Naive B cell (primary cell): ENCODE results near the gene URM1. TPM values are rescaled to one million over a fixed set of nuclear protein-coding genes. Genes with fewer than 3 reads are reported as not detected.
"Not testable (repeated sequence)": the region's sequence is repeated elsewhere in the genome, so short reads cannot be mapped to it uniquely, and the experiment has no call there.

Source experiments
- ATAC-seq, 2 donors: fragments of 150-1000 bp; cut with Tn5 transposase; 2 replicates each; pipeline ENCODE4 v1.10.0; 2021; ENCODE audit warnings: low read depth in 2 of 2, mild to moderate bottlenecking in 2 of 2, moderate library complexity in 2 of 2
- DNase-seq: peaks from one replicate; pipeline ENCODE4 v3.0.0; 2022
- H3K27ac Mint-ChIP-seq, 6 donors: one replicate each; pipeline ENCODE4 v1.8.0; 2020 to 2022; ENCODE audit warnings: mild to moderate bottlenecking in 6 of 6, mixed read lengths in 6 of 6, moderate library complexity in 5 of 6, inconsistent platforms in 2 of 6
- H3K27me3 Mint-ChIP-seq, 3 donors: one replicate each; pipeline ENCODE4 v1.8.0; 2021 to 2022; ENCODE audit warnings: mixed read lengths in 3 of 3, mild to moderate bottlenecking in 1 of 3
- H3K36me3 Mint-ChIP-seq, 2 donors: one replicate each; pipeline ENCODE4 v1.8.0; 2020 to 2022; ENCODE audit warnings: mixed read lengths in 2 of 2, inconsistent platforms in 1 of 2, mild to moderate bottlenecking in 1 of 2
- H3K4me1 Mint-ChIP-seq, 3 donors: one replicate each; pipeline ENCODE4 v1.8.0; 2020 to 2022; ENCODE audit warnings: mixed read lengths in 3 of 3, inconsistent platforms in 1 of 3, mild to moderate bottlenecking in 1 of 3, moderate library complexity in 1 of 3
- H3K4me3 Mint-ChIP-seq, 8 donors: one replicate each; pipeline ENCODE4 v1.8.0; 2020 to 2022; ENCODE audit warnings: mild to moderate bottlenecking in 8 of 8, mixed read lengths in 8 of 8, moderate library complexity in 8 of 8, inconsistent platforms in 2 of 8
- H3K9me3 Mint-ChIP-seq, 7 donors: one replicate each; pipeline ENCODE4 v1.8.0; 2020 to 2022; ENCODE audit warnings: mixed read lengths in 7 of 7, mild to moderate bottlenecking in 5 of 7, inconsistent platforms in 2 of 7, moderate library complexity in 1 of 7
- polyA plus RNA-seq, 6 donors: library from polyadenylated mRNA; unstranded; fragments of 300-500 nt; fragmentation: Illumina TruSeq; gene quantifications; one replicate each; pipeline ENCODE4 v1.2.3, GENCODE V29; 2021; ENCODE audit warnings: low read depth in 6 of 6

Gene URM1
- polyA plus RNA-seq, 6 donors from 2014 or later: 36.9 to 44.3 (median 42.0) TPM

DNA sequence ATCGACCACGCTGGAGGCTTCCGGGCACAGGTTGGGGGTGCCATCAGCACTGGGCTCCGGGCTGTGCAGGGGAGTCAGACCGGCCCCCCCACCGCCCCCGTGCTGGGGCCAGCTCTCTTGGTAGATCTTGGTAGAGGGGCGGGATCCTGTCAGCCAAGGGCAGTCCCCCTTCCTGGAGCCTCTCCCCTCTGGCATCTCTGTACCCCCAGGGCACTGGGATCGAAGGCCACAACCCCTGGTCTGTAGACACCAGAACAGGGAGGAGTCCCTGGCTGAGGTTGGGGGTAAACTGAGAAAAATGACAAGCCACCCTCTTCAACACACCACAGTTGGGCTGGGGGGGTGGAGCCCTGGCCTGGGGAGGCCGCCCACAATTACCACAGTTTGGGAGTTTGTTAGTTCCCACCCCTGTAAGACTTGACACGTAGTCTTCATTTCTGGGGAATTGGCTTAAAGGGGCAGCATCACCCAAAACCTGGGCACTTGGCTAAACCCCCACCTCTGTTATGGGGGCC, 50.4 kb downstream of the URM1 start:
- Mint-ChIP-seq H3K27ac (peak overlapping the region in 1 of 6 donors; percentile 26), H3K36me3 (no peaks in the 10 kb centered on the region), H3K4me1 (peaks cover 0 to 11% (median 10%) of the 10 kb centered on the region in 3 donors), H3K9me3 (no peaks in the 10 kb centered on the region), H3K27me3 (peaks cover 5 to 31% (median 11%) of the 10 kb centered on the region in 3 donors), H3K4me3 (peak overlapping the region; percentile 64 to 87 (median 78))
- ATAC-seq (no peak), DNase-seq (no peak)

DNA sequence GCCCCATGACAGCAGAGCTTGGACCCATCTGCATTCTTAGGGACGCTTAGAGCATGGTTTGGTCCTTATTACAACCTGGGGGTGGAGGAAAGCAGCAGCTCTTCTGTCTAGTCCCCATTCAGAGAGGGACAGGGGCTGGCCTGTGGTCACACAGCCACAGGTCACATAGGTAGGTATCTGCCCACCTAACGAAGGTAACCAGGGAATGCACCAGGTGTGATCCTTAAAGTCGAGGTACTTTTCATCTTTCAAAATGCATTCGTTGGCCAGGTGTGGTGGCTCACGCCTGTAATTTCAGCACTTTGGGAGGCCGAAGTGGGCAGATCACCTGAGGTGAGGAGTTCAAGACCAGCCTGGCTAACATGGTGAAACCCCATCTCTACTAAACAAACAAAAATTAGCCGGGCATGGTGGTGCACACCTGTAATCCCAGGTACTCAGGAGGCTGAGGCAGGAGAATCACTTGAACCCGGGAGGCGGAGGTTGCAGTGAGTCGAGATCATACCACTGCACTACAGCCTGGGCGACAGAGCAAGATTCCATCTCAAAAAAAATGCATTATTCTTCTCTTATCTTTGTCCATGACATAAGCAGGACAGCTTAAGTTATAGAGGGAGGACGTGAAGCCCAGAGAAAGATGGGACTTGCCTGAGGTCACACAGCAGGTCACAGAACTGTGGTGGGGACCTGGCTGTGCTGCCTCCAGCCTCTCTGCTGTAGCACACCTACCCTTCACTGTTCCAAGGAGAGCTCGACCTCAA, 51.0 kb downstream of the URM1 start:
- DNase-seq, H3K9me3 Mint-ChIP-seq, ATAC-seq, H3K36me3 Mint-ChIP-seq: not testable (repeated sequence)
- H3K27me3 Mint-ChIP-seq: peaks cover 0 to 24% (median 10%) of the 10 kb centered on the region in 3 donors
- H3K4me1 Mint-ChIP-seq: peaks cover 0 to 11% (median 10%) of the 10 kb centered on the region in 3 donors
- peak overlapping the region in 7 of 8 donors; percentile 51 to 81 (median 74) for H3K4me3 Mint-ChIP-seq
- peak overlapping the region in 1 of 6 donors; percentile 33 for H3K27ac Mint-ChIP-seq

DNA sequence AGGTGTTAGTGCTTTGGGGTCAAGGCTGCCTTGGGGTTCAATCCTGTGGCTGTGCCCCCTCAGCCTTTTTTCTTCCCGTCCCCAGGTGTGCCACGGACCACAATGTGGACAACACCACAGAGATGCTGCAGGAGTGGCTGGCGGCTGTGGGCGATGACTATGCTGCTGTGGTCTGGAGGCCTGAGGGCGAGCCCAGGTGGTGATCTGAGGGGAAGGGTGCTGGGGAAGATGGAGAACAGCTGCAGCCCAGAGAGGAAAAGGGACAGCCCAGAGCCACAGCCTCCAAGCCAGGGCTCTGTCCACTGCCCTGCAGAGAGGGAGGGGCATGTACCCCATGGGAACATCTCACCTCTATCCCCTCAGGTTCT, 51.6 kb downstream of the URM1 start:
- Mint-ChIP-seq H3K4me1 (peaks cover 0 to 11% (median 10%) of the 10 kb centered on the region in 3 donors), H3K4me3 (peak overlapping the region in 2 of 8 donors; percentile 33 to 87), H3K27me3 (peaks cover 0 to 18% (median 6%) of the 10 kb centered on the region in 3 donors), H3K9me3 (no peaks in the 10 kb centered on the region), H3K27ac (no peak overlapping the region), H3K36me3 (no peaks in the 10 kb centered on the region)
- DNase-seq (no peak), ATAC-seq (no peak)

DNA sequence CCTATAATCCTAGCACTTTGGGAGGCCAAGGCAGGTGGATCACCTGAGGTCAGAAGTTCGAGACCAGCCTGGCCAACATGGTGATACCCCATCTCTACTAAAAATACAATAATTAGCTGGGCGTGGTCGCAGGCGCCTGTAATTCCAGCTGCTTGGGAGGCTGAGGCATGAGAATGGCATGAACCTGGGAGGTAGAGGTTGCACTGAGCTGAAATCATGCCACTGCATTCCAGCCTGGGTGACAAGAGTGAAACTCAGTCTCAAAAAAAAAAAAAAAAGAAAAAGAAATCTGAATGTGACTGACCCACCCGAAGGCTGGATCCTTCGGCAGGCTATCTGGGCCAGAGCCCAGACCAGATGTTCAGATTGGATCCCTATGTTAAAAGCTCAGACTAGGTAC, 52.2 kb downstream of the URM1 start:
- not testable (repeated sequence) for DNase-seq, ATAC-seq, H3K27ac Mint-ChIP-seq, H3K9me3 Mint-ChIP-seq, H3K36me3 Mint-ChIP-seq
- H3K27me3 Mint-ChIP-seq: peaks cover 0 to 15% (median 6%) of the 10 kb centered on the region in 3 donors
- peaks cover 0 to 11% (median 10%) of the 10 kb centered on the region in 3 donors for H3K4me1 Mint-ChIP-seq
- H3K4me3 Mint-ChIP-seq: peak overlapping the region in 3 of 8 donors; percentile 33 to 87 (median 74)

DNA sequence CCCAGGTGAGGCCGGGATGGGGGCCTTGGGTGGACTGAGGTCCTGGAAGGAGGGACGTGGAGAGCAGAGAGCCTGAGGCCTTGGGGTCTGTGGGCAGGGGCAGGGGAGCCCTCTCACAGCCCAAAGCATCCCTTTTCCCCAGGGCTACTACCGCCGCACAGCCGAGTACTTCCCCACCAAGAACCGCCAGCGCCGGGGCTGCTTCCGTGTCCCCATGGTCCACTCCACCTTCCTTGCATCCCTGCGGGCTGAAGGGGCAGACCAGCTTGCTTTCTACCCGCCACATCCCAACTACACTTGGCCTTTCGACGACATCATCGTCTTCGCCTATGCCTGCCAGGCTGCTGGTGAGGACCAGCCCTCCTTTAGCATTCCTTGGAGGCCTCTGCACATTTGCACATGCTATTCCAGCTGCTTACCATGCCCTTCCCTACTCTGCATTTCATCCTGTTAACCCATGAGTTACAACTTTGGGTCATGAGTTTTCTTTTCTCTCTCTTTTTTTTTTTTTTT, 53.1 kb downstream of the URM1 start:
- peaks cover 0 to 7% (median 0%) of the 10 kb centered on the region in 3 donors for H3K27me3 Mint-ChIP-seq
- DNase-seq (no peak), ATAC-seq (no peak)
- H3K27ac Mint-ChIP-seq: no peak overlapping the region
- H3K36me3 Mint-ChIP-seq: no peaks in the 10 kb centered on the region
- no peaks in the 10 kb centered on the region for H3K9me3 Mint-ChIP-seq
- peaks cover 0 to 7% (median 7%) of the 10 kb centered on the region in 3 donors for H3K4me1 Mint-ChIP-seq
- peak overlapping the region in 1 of 8 donors; percentile 47 for H3K4me3 Mint-ChIP-seq

DNA sequence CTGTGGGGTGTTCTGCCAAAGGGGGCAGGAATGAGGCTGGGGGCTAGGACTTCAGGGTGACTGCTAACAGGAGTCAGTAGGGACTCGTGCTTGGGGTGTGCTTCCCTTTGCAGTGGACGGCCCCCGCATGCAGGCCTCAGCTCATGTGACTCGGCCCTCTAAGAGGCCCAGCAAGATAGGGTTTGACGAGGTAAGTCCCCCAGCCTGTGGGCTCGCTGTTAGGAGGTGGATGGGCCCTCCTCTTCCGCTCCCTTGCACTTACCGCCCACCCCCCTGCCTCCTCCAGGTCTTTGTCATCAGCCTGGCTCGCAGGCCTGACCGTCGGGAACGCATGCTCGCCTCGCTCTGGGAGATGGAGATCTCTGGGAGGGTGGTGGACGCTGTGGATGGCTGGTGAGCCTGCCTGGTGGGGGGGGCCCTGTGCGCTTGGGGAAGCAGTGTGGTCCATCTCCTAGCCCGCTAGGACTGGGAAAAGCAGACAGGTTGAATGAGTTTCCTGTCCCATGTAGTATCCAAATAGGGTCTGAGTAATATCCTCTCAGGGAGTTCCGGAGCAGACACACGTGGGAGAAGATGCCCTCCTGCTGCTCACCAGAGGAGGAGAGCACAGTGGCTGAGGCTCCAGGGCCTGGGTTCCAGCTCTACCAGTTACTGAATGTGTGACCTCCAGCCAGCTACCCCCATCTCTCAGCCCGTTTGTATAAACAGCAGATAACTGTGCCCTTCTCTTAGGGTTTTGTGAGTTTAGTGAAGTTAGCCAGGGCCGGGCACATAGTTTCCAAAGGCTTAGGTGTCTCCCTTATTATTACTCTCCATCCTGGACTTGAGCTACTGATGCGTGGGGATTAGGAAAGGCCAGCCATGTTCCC, 57.7 kb downstream of the URM1 start:
- ATAC-seq: no peak
- Mint-ChIP-seq H3K4me1 (no peaks in the 10 kb centered on the region), H3K36me3 (no peaks in the 10 kb centered on the region), H3K27me3 (no peaks in the 10 kb centered on the region), H3K9me3 (no peaks in the 10 kb centered on the region), H3K27ac (peak overlapping the region in 1 of 6 donors; percentile 15), H3K4me3 (no peak overlapping the region)
- no peak for DNase-seq

DNA sequence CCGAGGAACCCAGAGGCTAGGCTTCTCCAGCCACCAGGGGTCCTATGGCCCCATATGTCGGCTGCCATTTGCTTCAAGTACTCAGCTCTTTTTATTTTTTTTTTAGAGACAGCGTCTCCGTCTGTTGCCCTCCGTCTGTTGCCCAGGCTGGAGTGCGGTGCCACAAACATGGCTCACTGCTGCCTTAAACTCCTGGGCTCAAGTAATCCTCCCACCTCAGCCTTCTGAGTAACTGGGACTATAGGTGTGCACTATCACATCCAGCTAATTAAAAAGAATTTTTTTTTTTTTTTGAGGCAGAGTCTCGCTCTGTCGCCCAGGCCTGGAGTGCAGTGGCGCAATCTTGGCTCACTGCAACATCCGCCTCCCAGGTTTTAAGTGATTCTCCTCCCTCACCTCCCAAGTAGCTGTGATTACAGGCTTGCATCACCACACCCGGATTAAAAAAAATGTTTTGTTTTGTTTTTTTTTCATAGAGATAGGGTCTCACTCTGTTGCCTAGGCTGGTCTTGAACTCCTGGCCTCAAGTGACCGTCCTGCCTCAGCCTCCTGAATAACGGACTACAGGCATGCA, 58.4 kb downstream of the URM1 start:
- ATAC-seq: no peak
- DNase-seq: no peak
- no peaks in the 10 kb centered on the region for H3K27me3 Mint-ChIP-seq

DNA sequence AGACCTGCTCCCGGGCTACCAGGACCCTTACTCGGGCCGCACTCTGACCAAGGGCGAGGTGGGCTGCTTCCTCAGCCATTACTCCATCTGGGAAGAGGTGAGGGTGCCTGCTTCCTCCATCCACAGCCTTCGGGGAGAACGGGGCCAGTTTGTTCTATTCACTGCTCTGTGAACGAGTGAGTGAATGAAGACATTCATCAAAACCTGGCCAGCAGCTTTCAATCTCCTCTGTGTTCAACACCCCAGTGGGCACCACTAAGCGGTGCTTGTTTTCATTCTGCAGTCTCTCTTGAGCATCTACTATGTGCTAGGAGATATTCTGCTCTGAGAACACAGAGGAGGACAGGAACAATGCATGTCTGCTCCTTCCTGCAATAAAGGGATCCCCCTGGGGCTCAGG, 60.0 kb downstream of the URM1 start:
- H3K4me1 Mint-ChIP-seq: no peaks in the 10 kb centered on the region
- DNase-seq: no peak
- no peak overlapping the region for H3K27ac Mint-ChIP-seq
- no peaks in the 10 kb centered on the region for H3K9me3 Mint-ChIP-seq
- ATAC-seq: no peak
- no peaks in the 10 kb centered on the region for H3K27me3 Mint-ChIP-seq
- H3K4me3 Mint-ChIP-seq: no peak overlapping the region
- no peaks in the 10 kb centered on the region for H3K36me3 Mint-ChIP-seq

More for the DNA sequence above, 58.4 kb downstream of the URM1 start:
- H3K27ac Mint-ChIP-seq: no peak overlapping the region
- no peaks in the 10 kb centered on the region for H3K9me3 Mint-ChIP-seq
- H3K4me1 Mint-ChIP-seq: no peaks in the 10 kb centered on the region
- no peak overlapping the region for H3K4me3 Mint-ChIP-seq
- no peaks in the 10 kb centered on the region for H3K36me3 Mint-ChIP-seq

DNA sequence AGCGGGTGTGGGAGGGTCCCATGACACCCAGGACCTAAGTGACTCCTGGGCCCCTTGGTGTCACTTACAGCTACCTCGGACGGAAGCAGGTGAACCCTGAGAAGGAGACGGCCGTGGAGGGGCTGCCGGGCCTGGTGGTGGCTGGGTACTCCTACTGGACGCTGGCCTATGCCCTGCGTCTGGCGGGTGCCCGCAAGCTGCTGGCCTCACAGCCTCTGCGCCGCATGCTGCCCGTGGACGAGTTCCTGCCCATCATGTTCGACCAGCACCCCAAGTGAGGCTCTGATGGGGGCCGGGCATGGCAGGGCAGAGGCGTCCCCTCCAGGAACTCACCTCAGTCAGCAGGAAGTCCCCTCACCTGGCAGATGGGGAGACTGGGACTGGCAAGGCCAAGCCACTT, 63.2 kb downstream of the URM1 start:
- Mint-ChIP-seq H3K4me1 (peaks cover 4 to 7% (median 4%) of the 10 kb centered on the region in 3 donors), H3K27ac (no peak overlapping the region), H3K9me3 (no peaks in the 10 kb centered on the region), H3K4me3 (no peak overlapping the region), H3K27me3 (no peaks in the 10 kb centered on the region), H3K36me3 (no peaks in the 10 kb centered on the region)
- no peak for DNase-seq
- no peak for ATAC-seq

DNA sequence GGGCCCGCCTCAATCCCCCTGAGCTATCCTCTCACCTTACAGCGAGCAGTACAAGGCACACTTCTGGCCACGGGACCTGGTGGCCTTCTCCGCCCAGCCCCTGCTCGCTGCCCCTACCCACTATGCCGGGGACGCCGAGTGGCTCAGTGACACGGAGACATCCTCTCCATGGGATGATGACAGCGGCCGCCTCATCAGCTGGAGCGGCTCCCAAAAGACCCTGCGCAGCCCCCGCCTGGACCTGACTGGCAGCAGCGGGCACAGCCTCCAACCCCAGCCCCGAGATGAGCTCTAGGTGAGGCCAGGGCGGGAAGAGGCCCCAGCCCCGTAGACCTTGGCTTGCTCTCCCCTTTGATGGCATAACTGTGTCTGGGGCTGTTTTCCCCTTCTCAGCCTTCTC, 64.4 kb downstream of the URM1 start:
- Mint-ChIP-seq H3K9me3 (no peaks in the 10 kb centered on the region), H3K27ac (no peak overlapping the region), H3K36me3 (no peaks in the 10 kb centered on the region), H3K4me3 (no peak overlapping the region), H3K4me1 (peaks cover 4 to 7% (median 4%) of the 10 kb centered on the region in 3 donors), H3K27me3 (no peaks in the 10 kb centered on the region)
- no peak for DNase-seq
- ATAC-seq: no peak

DNA sequence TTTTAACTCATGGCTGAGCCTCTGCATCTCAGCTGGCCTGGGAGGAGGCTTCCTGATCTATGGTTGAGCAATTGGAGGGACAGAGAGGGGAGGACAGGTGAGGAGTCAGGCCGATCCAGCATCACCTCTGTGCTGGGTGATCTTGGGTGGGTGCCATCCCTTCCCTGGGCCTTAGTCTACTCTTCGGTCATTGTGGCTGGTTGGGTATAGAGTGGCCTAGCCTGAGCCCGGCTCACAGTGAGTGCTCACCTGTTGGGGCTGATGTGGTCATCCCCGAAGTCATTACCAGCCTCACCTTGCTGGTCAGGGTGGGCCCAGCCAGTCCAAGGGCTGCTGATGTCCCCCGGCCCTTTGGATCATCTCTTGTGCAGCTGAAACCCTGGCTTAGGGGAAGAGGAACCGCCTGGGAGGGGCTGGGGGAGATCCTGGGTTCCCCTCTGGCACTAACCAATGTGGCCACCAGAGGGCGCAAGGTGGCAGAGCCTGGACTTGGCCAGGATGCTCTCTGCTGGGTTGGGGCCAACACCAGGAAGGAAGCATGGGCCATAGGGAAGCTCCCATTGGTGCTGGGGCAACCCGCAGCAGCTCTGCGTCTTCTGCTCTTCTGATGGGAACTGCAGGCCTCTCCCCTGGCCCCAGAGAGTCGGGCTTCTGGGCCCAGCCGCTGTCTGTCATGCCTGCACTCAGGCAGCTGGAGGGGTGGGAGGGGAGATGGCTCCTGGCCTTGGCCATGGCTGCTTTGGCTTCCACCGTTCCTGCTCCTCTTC, 67.4 kb downstream of the URM1 start:
- ATAC-seq (peak; percentile 97 to 99), DNase-seq (peak; percentile 69)
- H3K4me1 Mint-ChIP-seq: peaks cover 4 to 7% (median 4%) of the 10 kb centered on the region in 3 donors
- H3K27me3 Mint-ChIP-seq: no peaks in the 10 kb centered on the region
- no peaks in the 10 kb centered on the region for H3K36me3 Mint-ChIP-seq
- no peaks in the 10 kb centered on the region for H3K9me3 Mint-ChIP-seq
- no peak overlapping the region for H3K27ac Mint-ChIP-seq
- no peak overlapping the region for H3K4me3 Mint-ChIP-seq

DNA sequence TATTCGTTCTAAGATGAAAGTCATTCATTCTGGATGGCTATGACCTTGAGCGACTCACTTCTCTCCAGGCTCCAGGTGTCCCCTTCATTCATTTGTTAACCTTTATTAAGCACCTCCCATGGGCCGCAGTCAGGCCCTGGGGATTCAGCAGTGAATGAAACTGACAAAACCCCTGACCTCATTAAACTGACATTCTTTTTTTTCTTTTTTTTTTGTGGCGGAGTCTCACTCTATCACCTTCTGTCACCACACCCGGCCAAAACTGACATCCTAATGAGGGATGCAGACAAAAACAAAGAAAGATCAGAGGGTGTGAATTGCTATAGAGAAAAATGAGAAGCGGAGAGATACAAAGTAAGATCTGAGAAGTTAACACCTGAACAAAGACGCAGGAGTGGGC, 68.1 kb downstream of the URM1 start:
- Mint-ChIP-seq H3K27me3 (no peaks in the 10 kb centered on the region), H3K27ac (no peak overlapping the region), H3K4me1 (peaks cover 4 to 7% (median 4%) of the 10 kb centered on the region in 3 donors), H3K9me3 (no peaks in the 10 kb centered on the region), H3K4me3 (no peak overlapping the region), H3K36me3 (no peaks in the 10 kb centered on the region)
- peak in 1 of 2 donors; percentile 13 for ATAC-seq
- DNase-seq: no peak
